Testis (tissue), 5 donors: ENCODE measurements around the gene AHDC1. TPM values are rescaled to one million over a fixed set of nuclear protein-coding genes. Genes with fewer than 3 reads are reported as not detected.
A peak's percentile ranks its signal among the peaks of the same experiment; 100 is the strongest.

Experiments
- DNase-seq: peaks from one replicate; pipeline ENCODE4 v3.0.0-alpha.2; 2019
- H3K27ac ChIP-seq, 2 donors: fragments of 200-600 bp; sonication (generic); one replicate each; pipeline ENCODE4 v1.5.1; 2019
- H3K27me3 ChIP-seq: fragments of 200-600 bp; sonication (generic); one replicate; pipeline ENCODE4 v1.5.1; 2019
- H3K36me3 ChIP-seq: fragments of 200-600 bp; sonication (generic); one replicate; pipeline ENCODE4 v1.5.1; 2017; ENCODE audit warnings: low read depth; ENCODE audit errors: missing control alignments
- H3K4me1 ChIP-seq: fragments of 200-600 bp; sonication (generic); one replicate; pipeline ENCODE4 v1.5.1; 2019
- H3K4me3 ChIP-seq, 2 donors: fragments of 200-600 bp; sonication (generic); one replicate each; pipeline ENCODE4 v1.5.1; 2017 to 2019
- H3K9me3 ChIP-seq: fragments of 200-600 bp; sonication (generic); one replicate; pipeline ENCODE4 v1.5.1; 2017
- CTCF ChIP-seq, 3 experiments: fragments of 450-650 bp in 2 of 3; fragments of 200-600 bp in 1 of 3; sonication (generic) in 1 of 3; IDR thresholded peaks; one replicate each; pipeline ENCODE4 v1.5.1; 2016 to 2019; ENCODE audit warnings: antibody characterized with exemption in 3 of 3, mild to moderate bottlenecking in 2 of 3, moderate library complexity in 1 of 3
- POLR2A ChIP-seq: fragments of 450-650 bp; IDR thresholded peaks from one replicate; pipeline ENCODE4 v1.6.1; 2017; ENCODE audit warnings: antibody characterized with exemption, mild to moderate bottlenecking, moderate library complexity
- WGBS, 2 donors: methylation state at CpG; one replicate each; pipeline ENCODE4 v1.1.5; 2018; 5-methylcytosine and 5-hydroxymethylcytosine counted together
- intact Hi-C: fragments of 100-400 bp; cut with DNase I; formaldehyde crosslinking; loops from one replicate; pipeline ENCODE4 v1.15.1; 2023; ENCODE audit warnings: low total_unique reads
- long read RNA-seq, 2 donors: transcript quantifications; one replicate each; lab custom pipeline, GENCODE V29; 2026
- polyA plus RNA-seq: library from polyadenylated mRNA; stranded (reverse); fragments of 350-450 nt; fragmentation: Illumina TruSeq; extraction: RNeasy Lipid Tissue Mini Kit (QIAGEN cat#74804); gene quantifications from one replicate; pipeline ENCODE4 v1.2.3, GENCODE V29; 2014; ENCODE audit warnings: low read depth, low replicate concordance; ENCODE audit not compliant: insufficient read depth
- total RNA-seq, 2 donors: library from RNA; depleted of rRNA; stranded (reverse); fragments of >200 nt; gene quantifications; one replicate each; pipeline ENCODE4 v1.2.3, GENCODE V29; 2016

Gene AHDC1, protein sequence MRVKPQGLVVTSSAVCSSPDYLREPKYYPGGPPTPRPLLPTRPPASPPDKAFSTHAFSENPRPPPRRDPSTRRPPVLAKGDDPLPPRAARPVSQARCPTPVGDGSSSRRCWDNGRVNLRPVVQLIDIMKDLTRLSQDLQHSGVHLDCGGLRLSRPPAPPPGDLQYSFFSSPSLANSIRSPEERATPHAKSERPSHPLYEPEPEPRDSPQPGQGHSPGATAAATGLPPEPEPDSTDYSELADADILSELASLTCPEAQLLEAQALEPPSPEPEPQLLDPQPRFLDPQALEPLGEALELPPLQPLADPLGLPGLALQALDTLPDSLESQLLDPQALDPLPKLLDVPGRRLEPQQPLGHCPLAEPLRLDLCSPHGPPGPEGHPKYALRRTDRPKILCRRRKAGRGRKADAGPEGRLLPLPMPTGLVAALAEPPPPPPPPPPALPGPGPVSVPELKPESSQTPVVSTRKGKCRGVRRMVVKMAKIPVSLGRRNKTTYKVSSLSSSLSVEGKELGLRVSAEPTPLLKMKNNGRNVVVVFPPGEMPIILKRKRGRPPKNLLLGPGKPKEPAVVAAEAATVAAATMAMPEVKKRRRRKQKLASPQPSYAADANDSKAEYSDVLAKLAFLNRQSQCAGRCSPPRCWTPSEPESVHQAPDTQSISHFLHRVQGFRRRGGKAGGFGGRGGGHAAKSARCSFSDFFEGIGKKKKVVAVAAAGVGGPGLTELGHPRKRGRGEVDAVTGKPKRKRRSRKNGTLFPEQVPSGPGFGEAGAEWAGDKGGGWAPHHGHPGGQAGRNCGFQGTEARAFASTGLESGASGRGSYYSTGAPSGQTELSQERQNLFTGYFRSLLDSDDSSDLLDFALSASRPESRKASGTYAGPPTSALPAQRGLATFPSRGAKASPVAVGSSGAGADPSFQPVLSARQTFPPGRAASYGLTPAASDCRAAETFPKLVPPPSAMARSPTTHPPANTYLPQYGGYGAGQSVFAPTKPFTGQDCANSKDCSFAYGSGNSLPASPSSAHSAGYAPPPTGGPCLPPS (N-terminal part only)
- total RNA-seq = 10 to 100 TPM; 73.7 to 86.8 TPM
- 32.5 TPM for polyA plus RNA-seq
- long read RNA-seq, donor 1, partial matches to known transcripts = 37 of 37 reads
- long read RNA-seq, donor 1, other reads (novel, unspliced or antisense) = 0 of 37 reads
- long read RNA-seq, donor 2, partial matches to known transcripts = 45 of 45 reads
- long read RNA-seq, donor 2, other reads (novel, unspliced or antisense) = 0 of 45 reads

DNA sequence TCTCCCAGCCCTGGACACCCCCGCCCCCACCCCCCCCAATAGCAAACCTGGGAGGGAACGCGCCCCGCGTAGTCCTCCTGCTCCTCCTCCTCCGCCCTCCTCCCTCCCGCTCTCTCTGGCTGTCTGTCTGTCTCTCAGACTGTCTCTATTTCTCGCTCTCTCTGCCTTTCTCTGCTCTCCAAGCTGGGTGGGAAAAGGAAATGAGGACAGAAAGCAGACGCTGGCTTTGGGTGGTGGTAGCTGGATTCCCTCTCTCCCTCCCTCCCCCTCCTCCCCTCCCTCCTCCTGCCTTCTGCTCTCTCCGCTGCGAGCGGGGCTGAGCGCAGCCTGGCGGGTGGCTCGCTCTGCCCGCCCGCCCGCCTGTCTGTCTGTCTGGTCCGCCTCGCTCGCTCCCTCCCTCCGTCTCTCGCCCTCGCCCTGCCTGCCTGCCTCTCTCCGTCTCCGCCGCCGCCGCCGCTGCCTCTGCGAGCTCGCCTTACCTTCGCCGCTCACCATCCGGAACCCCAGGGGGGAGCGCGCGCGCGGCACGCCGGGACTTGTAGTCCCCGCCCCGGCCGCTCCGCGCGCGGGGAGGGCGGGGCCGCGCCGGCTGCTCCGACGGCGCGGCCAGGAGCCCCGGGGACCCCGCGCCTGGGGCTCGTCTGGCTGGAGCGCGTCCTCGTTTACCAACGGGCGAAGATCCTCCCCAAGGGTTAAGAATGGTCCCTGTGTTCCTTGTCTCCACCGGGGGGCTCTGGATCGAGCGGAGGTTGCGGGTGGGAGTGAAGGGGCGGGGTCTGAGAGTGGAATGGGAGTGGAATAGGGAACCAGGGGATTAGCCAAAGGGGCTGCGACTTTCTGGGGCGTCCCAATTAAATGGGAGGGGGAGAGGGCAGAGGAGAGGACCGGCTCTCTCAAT, at the start of gene AHDC1:
Gene AHDC1 (minus strand): TSS at position 464 of the 898 bp plus-strand sequence. CDS start 52,029 bp downstream, outside the sequence.
- intact Hi-C loops = loop anchor here (5.0 to 10.0 kb wide), 2 partner anchors 47 to 209 kb away; partner anchors contain the start of gene GPR3
- WGBS, 2 donors = 0 to 1% methylated on average over 34 to 73 of the region's 74 CpGs
- peaks cover 36% of the 10 kb centered on the region for H3K4me1 ChIP-seq
- H3K27me3 ChIP-seq = no peaks in the 10 kb centered on the region
- H3K27ac ChIP-seq = peak within 1 kb of the TSS; percentile 91 to 94
- TF ChIP-seq POLR2A (peak; percentile 34), CTCF (IDR thresholded peaks at IDR 0.05) (peak in 1 of 3 experiments; percentile 67)
- no peaks in the 10 kb centered on the region for H3K36me3 ChIP-seq
- H3K9me3 ChIP-seq = no peaks in the 10 kb centered on the region
- DNase-seq = peak; percentile 95
- peak within 1 kb of the TSS; percentile 85 to 86 for H3K4me3 ChIP-seq

GRCh38 chr1:27652111-27652864, 48.3 kb upstream of the AHDC1 start:
- no peak overlapping the region for H3K27ac ChIP-seq
- no peaks in the 10 kb centered on the region for H3K36me3 ChIP-seq
- no peaks in the 10 kb centered on the region for H3K9me3 ChIP-seq

GRCh38 chr1:27650539-27651175, 46.7 kb upstream of the AHDC1 start:
- H3K27ac ChIP-seq = no peak overlapping the region
- 54 to 72% methylated on average over 7 of the region's 7 CpGs for WGBS, 2 donors
- H3K9me3 ChIP-seq = no peaks in the 10 kb centered on the region
- no peaks in the 10 kb centered on the region for H3K36me3 ChIP-seq
- H3K27me3 ChIP-seq = no peaks in the 10 kb centered on the region
- no peak overlapping the region for H3K4me3 ChIP-seq
- TF ChIP-seq CTCF (IDR thresholded peaks at IDR 0.05) (no peak), POLR2A (no peak)
- DNase-seq = no peak
- intact Hi-C loops = no loop called here
- peaks cover 15% of the 10 kb centered on the region for H3K4me1 ChIP-seq

More at GRCh38 chr1:27652111-27652864, 48.3 kb upstream of the AHDC1 start:
- WGBS, 2 donors = 76 to 92% methylated on average over 5 of the region's 5 CpGs
- TF ChIP-seq CTCF (IDR thresholded peaks at IDR 0.05) (no peak), POLR2A (no peak)
- intact Hi-C loops = no loop called here
- no peak overlapping the region for H3K4me3 ChIP-seq
- H3K4me1 ChIP-seq = peaks cover 26% of the 10 kb centered on the region
- DNase-seq = no peak
- H3K27me3 ChIP-seq = no peaks in the 10 kb centered on the region
